GM19238 (cell line): ENCODE measurements around the gene PRX.

Experiments
- DNase-seq: peaks from one replicate; pipeline ENCODE4 v3.0.0; 2011; ENCODE audit warnings: low spot score; ENCODE audit not compliant: insufficient read length

Gene PRX

GRCh38 chr19:40365613-40366401 is 47.4 kb downstream of the PRX start:
- DNase-seq: peak; percentile 89

- DNase-seq: no peak
These were observed 48.2 kb downstream of the PRX start for GRCh38 chr19:40365010-40365409.

GRCh38 chr19:40363069-40363468 is 50.1 kb downstream of the PRX start:
- no peak for DNase-seq

- no peak for DNase-seq
These were observed 51.0 kb downstream of the PRX start for GRCh38 chr19:40362160-40362559.

GRCh38 chr19:40360708-40361241 is 52.4 kb downstream of the PRX start:
- no peak for DNase-seq

GRCh38 chr19:40360020-40360707 is 53.0 kb downstream of the PRX start:
- no peak for DNase-seq

- DNase-seq: peak; percentile 49
These were observed 54.4 kb downstream of the PRX start for GRCh38 chr19:40358773-40359172.

GRCh38 chr19:40357640-40358039 is 55.5 kb downstream of the PRX start:
- DNase-seq: no peak

GRCh38 chr19:40356681-40357595 is 56.2 kb downstream of the PRX start:
- DNase-seq: no peak

- DNase-seq: no peak
These were observed 57.0 kb downstream of the PRX start for GRCh38 chr19:40355975-40356680.

GRCh38 chr19:40348961-40349507 is 64.1 kb downstream of the PRX start:
- no peak for DNase-seq

GRCh38 chr19:40348125-40348913 is 64.9 kb downstream of the PRX start, which contains the start of the genes C19orf47 and PLD3:
TSS of gene C19orf47 (minus strand) at chr19:40348397. CDS start at chr19:40341857, 6,540 bp downstream.
TSS of gene PLD3 (plus strand) at chr19:40348695. CDS start at chr19:40366484, 17,789 bp downstream.
- DNase-seq: peak; percentile 100

- DNase-seq: no peak
These were observed 68.8 kb downstream of the PRX start for GRCh38 chr19:40344422-40344821.
